ENCODE data around the gene AOC3. TPM values are rescaled to one million over a fixed set of nuclear protein-coding genes. Genes with fewer than 3 reads are reported as not detected.

AOC3 gene
- total and polyA plus RNA-seq, 2 of the 13 experiments (the other 11 are each of a cell fraction or from before 2014, with no cell fraction given), result 8.7 to 51.7 TPM

DNA sequence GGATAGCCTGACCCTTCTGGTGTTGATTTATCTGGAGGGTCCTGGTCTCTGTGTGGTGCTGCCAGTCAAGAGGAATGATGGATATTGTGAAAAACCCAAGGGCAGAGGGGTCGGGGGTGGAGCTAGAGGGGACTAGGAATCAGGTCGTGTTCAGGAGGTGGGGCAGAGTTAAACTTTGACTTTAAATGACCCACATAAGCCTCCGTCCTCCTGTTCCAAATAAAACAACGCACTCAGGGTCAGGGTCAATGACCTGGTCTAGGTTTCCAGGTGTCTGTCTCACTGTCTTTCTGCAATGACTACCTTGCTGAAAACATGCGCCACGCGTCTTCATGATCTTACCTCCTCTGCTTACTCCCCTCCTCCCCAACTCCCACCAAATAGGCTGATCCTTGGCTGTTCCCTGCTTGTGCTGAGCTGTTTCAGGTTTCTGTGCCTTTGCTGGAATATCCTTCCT, 14.7 kb downstream of the AOC3 start:
- peak overlapping the region; percentile 62 for H3K27ac ChIP-seq (ENCODE audit: extremely low read length, insufficient read depth, low read length)
- DNase-seq (ENCODE audit: low spot score) (peak; percentile 58), ATAC-seq (peak; percentile 72), FAIRE-seq (peak; percentile 99)
- POLR2A ChIA-PET, result interaction anchor here (0.6 to 3.8 kb wide), 15 partner anchors 12 to 133 kb away, joined by 3 to 36 read pairs (median 10); partner anchors contain the start of genes BECN1, CNTD1, COA3 and RPL27
- peak overlapping the region; percentile 25; the same call in 1 of the 2 replicates for H3K9ac ChIP-seq (ENCODE audit: insufficient read depth, low read depth, low read length)
- intact Hi-C loops (cut with micrococcal nuclease; ENCODE audit: unreplicated experiment), result loop anchor here (2.0 kb wide), 1 partner anchor 13 kb away; no protein-coding TSS in a partner anchor
- in situ Hi-C loops (cut with HindIII; ENCODE audit: extremely low pct_ligation_motif_present, low pct_unique_long_range_greater_than_20kb), result no loop called here
- no peaks in the 10 kb centered on the region for H3K79me2 ChIP-seq (ENCODE audit: insufficient read depth, low read length)
- H3K4me2 ChIP-seq (ENCODE audit: low read depth, low read length), result peak overlapping the region; percentile 79
- peaks cover 4% of the 10 kb centered on the region for H3K9me3 ChIP-seq (ENCODE audit: low read length)
- no peaks in the 10 kb centered on the region for H3K36me3 ChIP-seq (replicated peaks in 1 of 2; ENCODE audit: control insufficient read depth in 1 of 2, insufficient read depth in 2 of 2, low read length in 2 of 2)
- BruUV-seq (replicated peaks), result no TSS peak
- peak overlapping the region; percentile 5 to 44 (median 21); a peak in 5 of 6 replicates for H3K4me3 ChIP-seq (replicated peaks in 1 of 3; ENCODE audit: insufficient read depth in 1 of 3, low read depth in 2 of 3, low read length in 3 of 3)
- no peak overlapping the region for H2AFZ ChIP-seq (ENCODE audit: low read length)
- H3K27me3 ChIP-seq (ENCODE audit: control insufficient read depth in 1 of 2, insufficient read depth in 2 of 2, low read length in 2 of 2), result no peaks in the 10 kb centered on the region
- H3K4me1 ChIP-seq (ENCODE audit: insufficient read depth, low read length), result peaks cover 63% of the 10 kb centered on the region
- WGBS (ENCODE audit: low lambda C conversion rate), result 3% methylated on average over 7 of the region's 7 CpGs
- CTCF ChIA-PET (ENCODE audit: low intra/inter-chr PET ratio, low total read pairs), result no interaction called here
- H4K20me1 ChIP-seq (ENCODE audit: insufficient read depth, low read length), result no peaks in the 10 kb centered on the region
- no peak for TF ChIP-seq NFYB (CRISPR knock-in tag; IDR thresholded peaks at IDR 0.05)
- TF ChIP-seq CERS6 (CRISPR knock-in tag; IDR thresholded peaks at IDR 0.05), result no peak
- 0 out of 2 replicates have a peak, but pooled peaks have one; percentile 51 for TF ChIP-seq ZBTB37 (CRISPR knock-in tag; IDR thresholded peaks at IDR 0.05)
- no peak for TF ChIP-seq ZNF891 (CRISPR knock-in tag; IDR thresholded peaks at IDR 0.05)
- TF ChIP-seq, protein P1, sequence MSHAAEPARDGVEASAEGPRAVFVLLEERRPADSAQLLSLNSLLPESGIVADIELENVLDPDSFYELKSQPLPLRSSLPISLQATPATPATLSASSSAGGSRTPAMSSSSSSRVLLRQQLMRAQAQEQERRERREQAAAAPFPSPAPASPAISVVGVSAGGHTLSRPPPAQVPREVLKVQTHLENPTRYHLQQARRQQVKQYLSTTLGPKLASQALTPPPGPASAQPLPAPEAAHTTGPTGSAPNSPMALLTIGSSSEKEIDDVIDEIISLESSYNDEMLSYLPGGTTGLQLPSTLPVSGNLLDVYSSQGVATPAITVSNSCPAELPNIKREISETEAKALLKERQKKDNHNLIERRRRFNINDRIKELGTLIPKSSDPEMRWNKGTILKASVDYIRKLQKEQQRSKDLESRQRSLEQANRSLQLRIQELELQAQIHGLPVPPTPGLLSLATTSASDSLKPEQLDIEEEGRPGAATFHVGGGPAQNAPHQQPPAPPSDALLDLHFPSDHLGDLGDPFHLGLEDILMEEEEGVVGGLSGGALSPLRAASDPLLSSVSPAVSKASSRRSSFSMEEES (CRISPR knock-in tag; IDR thresholded peaks at IDR 0.05), result no peak
- no peak for TF ChIP-seq ATF5 (CRISPR knock-in tag; IDR thresholded peaks at IDR 0.05; ENCODE audit: low read depth)
- TF ChIP-seq ZNF773 (CRISPR knock-in tag; IDR thresholded peaks at IDR 0.05; ENCODE audit: borderline replicate concordance), result no peak
- TF ChIP-seq ZNF770 (CRISPR knock-in tag; IDR thresholded peaks at IDR 0.05), result no peak
- peak; percentile 35; the same call in 1 of the 2 replicates for TF ChIP-seq SP4 (CRISPR knock-in tag; IDR thresholded peaks at IDR 0.05)
- no peak for TF ChIP-seq MTA3 (CRISPR knock-in tag; IDR thresholded peaks at IDR 0.05)
- peak; percentile 98 for TF ChIP-seq RARA (CRISPR knock-in tag; IDR thresholded peaks at IDR 0.05)
- TF ChIP-seq LCORL (IDR thresholded peaks at IDR 0.05), result no peak
- TF ChIP-seq LCORL (CRISPR knock-in tag; IDR thresholded peaks at IDR 0.05), result peak; percentile 94
- TF ChIP-seq DNMT1 (CRISPR knock-in tag; IDR thresholded peaks at IDR 0.05), result 0 out of 2 replicates have a peak, but pooled peaks have one; percentile 58
- TF ChIP-seq NFRKB (IDR thresholded peaks at IDR 0.05), result no peak
- TF ChIP-seq NR1H2 (CRISPR knock-in tag; IDR thresholded peaks at IDR 0.05; ENCODE audit: borderline replicate concordance, low read depth), result peak; percentile 89; the same call in 1 of the 2 replicates
- TF ChIP-seq, protein P2, sequence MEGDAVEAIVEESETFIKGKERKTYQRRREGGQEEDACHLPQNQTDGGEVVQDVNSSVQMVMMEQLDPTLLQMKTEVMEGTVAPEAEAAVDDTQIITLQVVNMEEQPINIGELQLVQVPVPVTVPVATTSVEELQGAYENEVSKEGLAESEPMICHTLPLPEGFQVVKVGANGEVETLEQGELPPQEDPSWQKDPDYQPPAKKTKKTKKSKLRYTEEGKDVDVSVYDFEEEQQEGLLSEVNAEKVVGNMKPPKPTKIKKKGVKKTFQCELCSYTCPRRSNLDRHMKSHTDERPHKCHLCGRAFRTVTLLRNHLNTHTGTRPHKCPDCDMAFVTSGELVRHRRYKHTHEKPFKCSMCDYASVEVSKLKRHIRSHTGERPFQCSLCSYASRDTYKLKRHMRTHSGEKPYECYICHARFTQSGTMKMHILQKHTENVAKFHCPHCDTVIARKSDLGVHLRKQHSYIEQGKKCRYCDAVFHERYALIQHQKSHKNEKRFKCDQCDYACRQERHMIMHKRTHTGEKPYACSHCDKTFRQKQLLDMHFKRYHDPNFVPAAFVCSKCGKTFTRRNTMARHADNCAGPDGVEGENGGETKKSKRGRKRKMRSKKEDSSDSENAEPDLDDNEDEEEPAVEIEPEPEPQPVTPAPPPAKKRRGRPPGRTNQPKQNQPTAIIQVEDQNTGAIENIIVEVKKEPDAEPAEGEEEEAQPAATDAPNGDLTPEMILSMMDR (CRISPR knock-in tag; IDR thresholded peaks at IDR 0.05), result peak; percentile 19; the same call in 1 of the 2 replicates

Data from HepG2 (cell line).